CD8-positive, alpha-beta memory T cell (primary cell): ENCODE results near the gene GJA3. TPM values are rescaled to one million over a fixed set of nuclear protein-coding genes. Genes with fewer than 3 reads are reported as not detected.
A peak's percentile ranks its signal among the peaks of the same experiment; 100 is the strongest.

ENCODE experiments used
- CTCF ChIA-PET: fragments of 350-600 bp; sonication (Branson Sonifier 250); formaldehyde crosslinking; loops from one replicate; lab custom pipeline; 2021; ENCODE audit warnings: antibody characterized with exemption; lab: Charles Lee
- POLR2A ChIA-PET: fragments of 350-600 bp; sonication (Branson Sonifier 250); formaldehyde crosslinking; loops from one replicate; lab custom pipeline; 2021; ENCODE audit warnings: antibody characterized with exemption; lab: Charles Lee
- DNase-seq, 5 donors: peaks; one replicate each; pipeline versions ENCODE4 v3.0.0 to v3.0.0-alpha.2; 2020 to 2022; ENCODE audit warnings: mixed read lengths in 1 of 5
- H3K27ac ChIP-seq: one replicate; pipeline ENCODE4 v1.7.0; 2013; ENCODE audit warnings: low read depth, mild to moderate bottlenecking, low read length, moderate library complexity
- H3K27me3 ChIP-seq: 2 replicates; pipeline ENCODE4 v1.7.0; 2013; ENCODE audit warnings: low read length, mild to moderate bottlenecking; ENCODE audit not compliant: insufficient read depth, poor library complexity, severe bottlenecking
- H3K36me3 ChIP-seq: 2 replicates; pipeline ENCODE4 v1.7.0; 2013; ENCODE audit warnings: mild to moderate bottlenecking, low read length, moderate library complexity; ENCODE audit not compliant: insufficient read depth
- H3K4me1 ChIP-seq: 2 replicates; pipeline ENCODE4 v1.7.0; 2013; ENCODE audit warnings: mild to moderate bottlenecking, low read length, moderate library complexity; ENCODE audit not compliant: insufficient read depth
- H3K4me3 ChIP-seq: 2 replicates; pipeline ENCODE4 v1.7.0; 2013; ENCODE audit warnings: mild to moderate bottlenecking, low read length
- H3K9me3 ChIP-seq: 2 replicates; pipeline ENCODE4 v1.7.0; 2013; ENCODE audit warnings: mild to moderate bottlenecking, low read length
- H3K27ac Mint-ChIP-seq, 8 donors: one replicate each; pipeline ENCODE4 v1.8.0; 2020 to 2021; ENCODE audit warnings: mixed read lengths in 8 of 8, mild to moderate bottlenecking in 6 of 8, inconsistent platforms in 3 of 8, moderate library complexity in 3 of 8
- H3K27me3 Mint-ChIP-seq, 2 donors: one replicate each; pipeline ENCODE4 v1.8.0; 2020 to 2021; ENCODE audit warnings: mixed read lengths in 2 of 2, mild to moderate bottlenecking in 1 of 2, moderate library complexity in 1 of 2
- H3K36me3 Mint-ChIP-seq, 3 donors: one replicate each; pipeline ENCODE4 v1.8.0; 2020 to 2021; ENCODE audit warnings: mixed read lengths in 3 of 3, inconsistent platforms in 1 of 3, mild to moderate bottlenecking in 1 of 3
- H3K4me1 Mint-ChIP-seq, 3 donors: one replicate each; pipeline ENCODE4 v1.8.0; 2020 to 2021; ENCODE audit warnings: mixed read lengths in 3 of 3, inconsistent platforms in 1 of 3, mild to moderate bottlenecking in 1 of 3
- H3K4me3 Mint-ChIP-seq, 7 donors: one replicate each; pipeline ENCODE4 v1.8.0; 2020 to 2021; ENCODE audit warnings: mixed read lengths in 7 of 7, mild to moderate bottlenecking in 6 of 7, moderate library complexity in 4 of 7, inconsistent platforms in 2 of 7
- H3K9me3 Mint-ChIP-seq, 5 donors: one replicate each; pipeline ENCODE4 v1.8.0; 2020 to 2022; ENCODE audit warnings: mixed read lengths in 5 of 5, mild to moderate bottlenecking in 3 of 5, moderate library complexity in 2 of 5, inconsistent platforms in 1 of 5
- polyA plus RNA-seq: library from polyadenylated mRNA; unstranded; fragments of 300-500 nt; fragmentation: Illumina TruSeq; gene quantifications from one replicate; pipeline ENCODE4 v1.2.3, GENCODE V29; 2021
- total RNA-seq, 2 experiments: library from RNA; stranded (reverse); gene quantifications; one replicate each; pipeline ENCODE4 v1.2.3, GENCODE V29; 2021

Gene GJA3
- total and polyA plus RNA-seq, 3 experiments from 2014 or later, result 0.09 to 1.0 (median 0.85) TPM

DNA sequence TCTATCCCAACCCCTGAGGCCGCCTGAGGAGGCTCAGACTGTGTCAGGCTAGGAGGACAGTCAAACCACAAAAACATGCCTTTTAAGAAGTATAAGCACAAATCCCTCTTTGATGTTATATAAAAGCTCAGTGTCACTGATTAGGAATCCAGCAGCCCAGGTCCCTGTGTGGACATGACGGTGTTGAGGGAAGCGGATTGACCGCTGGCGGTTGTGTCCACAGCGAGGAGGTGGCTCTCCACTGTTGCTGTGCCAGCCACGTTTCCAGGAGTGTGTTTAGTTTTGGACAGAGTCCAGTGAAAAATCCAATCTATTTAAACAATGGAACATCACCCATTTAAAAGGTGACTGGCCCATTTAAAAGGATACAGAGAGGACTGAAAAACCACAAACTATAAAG lies 7.5 kb upstream of the GJA3 start:
- Histone ChIP-seq H3K36me3 (no peaks in the 10 kb centered on the region), H3K4me1 (no peaks in the 10 kb centered on the region), H3K27ac (no peak overlapping the region), H3K4me3 (no peak overlapping the region), H3K9me3 (no peaks in the 10 kb centered on the region), H3K27me3 (no peaks in the 10 kb centered on the region)
- H3K27ac Mint-ChIP-seq, result no peak overlapping the region
- peaks cover 0 to 2% (median 2%) of the 10 kb centered on the region in 3 donors for H3K4me1 Mint-ChIP-seq
- peaks cover 39 to 78% of the 10 kb centered on the region in 2 donors for H3K27me3 Mint-ChIP-seq
- no peaks in the 10 kb centered on the region for H3K36me3 Mint-ChIP-seq
- ChIA-PET POLR2A (no interaction called here), CTCF (no interaction called here)
- DNase-seq, result no peak
- H3K4me3 Mint-ChIP-seq, result no peak overlapping the region
- H3K9me3 Mint-ChIP-seq, result no peaks in the 10 kb centered on the region

DNA sequence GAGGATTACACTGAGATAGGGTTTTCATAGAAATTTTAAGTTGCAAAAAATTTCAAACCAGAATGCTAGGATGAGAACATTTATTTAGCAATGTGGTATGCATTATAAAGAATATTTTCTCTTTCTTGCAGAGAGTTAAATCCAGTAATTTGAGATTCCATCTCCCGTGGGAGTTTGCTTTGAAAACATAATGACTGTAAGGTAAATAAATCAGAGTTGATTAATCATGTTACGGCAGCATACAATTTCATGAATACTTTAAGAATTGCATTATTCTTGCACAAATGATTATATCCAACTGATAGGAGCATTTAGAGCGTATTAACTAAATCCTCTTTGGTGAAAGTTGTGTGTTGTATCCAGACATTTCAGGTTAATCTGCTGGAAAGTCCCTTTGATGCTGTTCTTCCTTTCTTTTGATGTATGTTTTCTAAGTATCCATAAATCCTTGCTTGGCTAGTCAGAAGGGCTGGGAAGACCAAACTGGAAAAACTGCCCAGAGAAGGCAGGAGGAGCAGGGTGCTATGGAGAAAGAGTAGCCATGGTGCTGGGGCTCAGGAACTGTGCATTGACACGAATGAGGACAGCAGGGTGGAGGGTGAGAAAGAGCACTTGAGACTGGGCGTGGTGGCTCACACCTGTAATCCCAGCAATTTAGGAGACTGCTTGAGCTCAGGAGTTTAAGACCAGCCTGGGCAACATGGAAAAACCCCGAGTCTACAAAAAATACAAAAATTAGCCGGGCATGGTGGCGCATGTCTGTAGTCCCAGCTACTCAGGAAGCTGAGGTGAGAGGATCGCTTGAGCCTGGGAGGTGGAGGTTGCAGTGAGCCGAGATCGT lies 4.8 kb upstream of the GJA3 start:
- Histone ChIP-seq H3K4me3 (no peak overlapping the region), H3K36me3 (no peaks in the 10 kb centered on the region), H3K27ac (no peak overlapping the region), H3K4me1 (peaks cover 6% of the 10 kb centered on the region), H3K27me3 (peaks cover 10% of the 10 kb centered on the region), H3K9me3 (no peaks in the 10 kb centered on the region)
- no peak overlapping the region for H3K27ac Mint-ChIP-seq
- peak overlapping the region in 1 of 7 donors; percentile 14 for H3K4me3 Mint-ChIP-seq
- H3K27me3 Mint-ChIP-seq, result peaks cover 33 to 66% of the 10 kb centered on the region in 2 donors
- POLR2A ChIA-PET, result no interaction called here
- H3K9me3 Mint-ChIP-seq, result no peaks in the 10 kb centered on the region
- peaks cover 0 to 13% (median 10%) of the 10 kb centered on the region in 3 donors for H3K4me1 Mint-ChIP-seq
- no peak for DNase-seq
- CTCF ChIA-PET, result no interaction called here
- no peaks in the 10 kb centered on the region for H3K36me3 Mint-ChIP-seq

DNA sequence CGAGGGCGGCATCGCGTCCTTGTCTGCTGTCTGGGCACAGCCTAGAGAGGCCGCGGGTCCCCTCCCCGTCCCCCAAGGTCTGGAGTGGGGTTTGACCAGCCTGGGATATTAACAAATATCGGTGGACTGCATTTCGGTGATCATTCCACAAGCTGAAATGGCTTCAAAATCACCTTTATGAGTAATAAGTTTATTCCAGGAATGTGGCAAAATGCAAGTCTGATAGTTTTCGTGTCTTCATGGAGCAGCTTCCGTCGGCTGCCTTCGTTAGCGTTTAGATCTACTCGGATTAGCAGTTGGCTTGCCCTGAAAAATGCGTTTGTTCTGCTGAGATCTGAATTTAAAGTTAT lies 1.1 kb upstream of the GJA3 start:
- Mint-ChIP-seq H3K27me3 (peaks cover 26 to 58% of the 10 kb centered on the region in 2 donors), H3K4me3 (peak overlapping the region; percentile 66 to 89 (median 79)), H3K9me3 (no peaks in the 10 kb centered on the region), H3K4me1 (peaks cover 8 to 23% (median 19%) of the 10 kb centered on the region in 3 donors), H3K36me3 (peaks cover 0 to 2% (median 0%) of the 10 kb centered on the region in 3 donors), H3K27ac (peak overlapping the region in 2 of 8 donors; percentile 34 to 47)
- ChIA-PET CTCF (interaction anchor here (1.1 to 1.6 kb wide), 2 partner anchors 177 to 234 kb away, joined by 4 to 6 read pairs; no protein-coding TSS in a partner anchor), POLR2A (no interaction called here)
- Histone ChIP-seq H3K27me3 (peaks cover 20% of the 10 kb centered on the region), H3K36me3 (no peaks in the 10 kb centered on the region), H3K9me3 (no peaks in the 10 kb centered on the region), H3K27ac (no peak overlapping the region), H3K4me1 (peaks cover 6% of the 10 kb centered on the region), H3K4me3 (no peak overlapping the region)
- DNase-seq, result no peak

DNA sequence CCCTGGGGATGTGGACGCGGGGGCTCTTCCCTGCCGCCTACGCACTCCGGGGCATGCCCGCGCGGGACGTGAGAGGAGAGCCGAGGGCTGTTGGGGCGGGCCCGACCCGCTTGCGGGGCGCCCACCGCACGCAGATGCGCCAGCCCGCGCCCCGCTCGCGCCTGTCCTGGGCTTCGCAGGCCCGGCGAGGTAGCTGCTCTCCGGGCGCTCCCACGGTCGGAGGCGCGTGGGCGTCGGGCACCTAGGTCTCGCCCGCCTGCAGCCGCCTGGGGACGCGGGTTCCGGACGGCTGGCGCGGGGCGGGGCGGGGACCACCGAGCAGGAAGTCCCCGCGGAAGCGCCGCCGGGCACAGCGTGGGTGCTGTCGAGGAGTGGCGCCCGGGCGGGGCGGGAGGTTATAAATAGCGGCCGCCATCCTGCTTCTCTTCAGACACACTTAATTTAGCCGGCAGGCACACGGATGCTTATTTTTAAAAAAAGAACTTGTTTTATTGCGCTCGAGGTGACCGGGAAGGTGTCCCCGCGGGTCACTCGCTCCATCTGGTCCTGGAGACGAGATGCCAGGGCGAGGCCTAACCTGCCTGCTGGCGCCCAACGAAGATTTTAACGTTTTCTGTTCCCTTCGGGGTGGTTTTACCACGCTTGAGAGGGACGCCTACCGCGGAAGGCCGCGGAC lies 561 bp upstream of the GJA3 start:
- Mint-ChIP-seq H3K36me3 (peaks cover 0 to 2% (median 0%) of the 10 kb centered on the region in 3 donors), H3K27ac (peak overlapping the region in 2 of 8 donors; percentile 34 to 47), H3K27me3 (peaks cover 23 to 54% of the 10 kb centered on the region in 2 donors), H3K4me3 (peak overlapping the region; percentile 73 to 90 (median 82)), H3K4me1 (peaks cover 8 to 23% (median 19%) of the 10 kb centered on the region in 3 donors), H3K9me3 (no peaks in the 10 kb centered on the region)
- no peaks in the 10 kb centered on the region for H3K9me3 ChIP-seq
- no peak overlapping the region for H3K27ac ChIP-seq
- no peaks in the 10 kb centered on the region for H3K36me3 ChIP-seq
- no peak overlapping the region for H3K4me3 ChIP-seq
- peak; percentile 38 to 74 (median 58) for DNase-seq
- H3K27me3 ChIP-seq, result peaks cover 20% of the 10 kb centered on the region
- CTCF ChIA-PET, result interaction anchor here (1.1 to 2.4 kb wide), 3 partner anchors 34 to 234 kb away, joined by 4 to 15 read pairs (median 6); no protein-coding TSS in a partner anchor
- POLR2A ChIA-PET, result no interaction called here
- H3K4me1 ChIP-seq, result peaks cover 6% of the 10 kb centered on the region

DNA sequence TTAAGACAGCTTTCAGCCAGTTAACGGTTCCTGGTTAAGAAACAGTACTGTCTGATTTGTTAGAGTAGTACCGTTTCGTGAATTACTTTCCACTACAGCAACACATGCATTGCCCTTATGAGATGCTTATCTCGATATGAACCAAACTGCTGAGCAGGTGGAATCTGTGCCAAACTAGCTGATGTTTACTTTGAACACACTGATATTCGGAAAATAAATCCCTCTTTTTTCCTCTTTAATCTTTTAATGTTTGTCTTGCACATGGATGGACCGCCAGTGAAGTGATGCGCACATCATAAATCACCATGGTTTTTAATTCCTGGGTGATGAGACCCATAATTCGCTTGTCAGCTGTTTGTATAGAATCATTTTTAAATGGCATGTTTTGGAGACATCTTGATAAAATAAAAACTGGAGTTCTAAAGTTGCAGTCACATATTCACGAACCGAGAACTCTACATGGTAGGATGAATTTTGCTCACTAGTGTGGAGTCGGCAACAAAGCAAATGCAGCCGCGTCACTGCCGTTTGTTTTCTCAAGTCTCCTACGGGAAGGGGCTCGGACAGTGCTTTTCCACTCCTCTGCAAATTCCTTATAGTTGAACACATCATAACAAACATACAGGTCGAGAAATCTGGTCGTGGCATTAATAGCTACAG lies 1.1 kb downstream of the GJA3 start:
- DNase-seq, result peak in 1 of 5 donors; percentile 20
- Histone ChIP-seq H3K9me3 (no peaks in the 10 kb centered on the region), H3K4me3 (no peak overlapping the region), H3K36me3 (no peaks in the 10 kb centered on the region), H3K27ac (no peak overlapping the region), H3K27me3 (peaks cover 20% of the 10 kb centered on the region), H3K4me1 (peaks cover 6% of the 10 kb centered on the region)
- Mint-ChIP-seq H3K27ac (peak overlapping the region in 4 of 8 donors; percentile 4 to 50 (median 44)), H3K4me1 (peaks cover 8 to 23% (median 19%) of the 10 kb centered on the region in 3 donors), H3K9me3 (no peaks in the 10 kb centered on the region), H3K27me3 (peaks cover 17 to 39% of the 10 kb centered on the region in 2 donors), H3K4me3 (peak overlapping the region; percentile 81 to 90 (median 86)), H3K36me3 (peaks cover 0 to 2% (median 0%) of the 10 kb centered on the region in 3 donors)
- CTCF ChIA-PET, result interaction anchor here (0.7 to 2.4 kb wide), 3 partner anchors 33 to 69 kb away, joined by 3 to 15 read pairs (median 5); no protein-coding TSS in a partner anchor
- POLR2A ChIA-PET, result interaction anchor here (0.8 kb wide), 1 partner anchor 40 kb away, joined by 4 read pairs; no protein-coding TSS in a partner anchor

DNA sequence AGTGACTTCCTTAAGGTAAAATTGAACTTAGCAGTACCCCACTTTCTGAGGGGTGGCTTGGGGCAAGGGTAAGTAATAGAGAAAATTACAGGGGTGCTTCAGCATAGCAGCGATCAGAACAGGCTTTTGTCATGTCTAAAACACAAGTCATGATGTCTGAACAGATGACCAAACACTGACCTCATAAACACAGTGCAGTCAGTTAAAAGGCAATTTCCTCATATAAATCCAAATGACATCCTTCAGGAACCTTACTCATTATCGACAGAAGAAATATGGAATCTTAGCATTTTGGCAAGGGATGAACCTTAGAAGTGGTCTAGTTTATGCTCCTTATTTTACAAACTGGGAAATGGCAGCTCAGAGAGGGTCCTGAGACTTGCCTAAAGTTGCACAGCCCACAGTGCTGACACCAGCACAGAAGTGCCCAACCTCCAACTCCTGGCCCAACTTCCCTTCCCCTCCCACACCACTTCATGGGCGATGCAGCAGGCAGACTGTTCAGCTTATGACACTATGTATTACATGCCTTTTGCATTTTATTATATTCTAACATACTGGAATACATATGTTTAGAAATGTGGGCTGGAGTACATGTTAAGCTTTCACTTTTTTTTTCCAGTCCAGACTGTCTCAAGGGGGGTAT lies 3.6 kb downstream of the GJA3 start:
- H3K27ac Mint-ChIP-seq, result peak overlapping the region in 2 of 8 donors; percentile 1 to 54
- peaks cover 0 to 2% (median 0%) of the 10 kb centered on the region in 3 donors for H3K36me3 Mint-ChIP-seq
- ChIA-PET POLR2A (interaction anchor here (0.5 kb wide), 1 partner anchor 138 kb away, joined by 5 read pairs; no protein-coding TSS in a partner anchor), CTCF (no interaction called here)
- H3K9me3 ChIP-seq, result no peaks in the 10 kb centered on the region
- no peaks in the 10 kb centered on the region for H3K36me3 ChIP-seq
- no peaks in the 10 kb centered on the region for H3K9me3 Mint-ChIP-seq
- peaks cover 6% of the 10 kb centered on the region for H3K4me1 ChIP-seq
- no peak for DNase-seq
- H3K27ac ChIP-seq, result no peak overlapping the region
- H3K4me3 Mint-ChIP-seq, result peak overlapping the region in 1 of 7 donors; percentile 44
- H3K4me1 Mint-ChIP-seq, result peaks cover 8 to 18% (median 15%) of the 10 kb centered on the region in 3 donors
- H3K27me3 ChIP-seq, result peaks cover 17% of the 10 kb centered on the region
- peaks cover 11 to 34% of the 10 kb centered on the region in 2 donors for H3K27me3 Mint-ChIP-seq
- H3K4me3 ChIP-seq, result no peak overlapping the region

DNA sequence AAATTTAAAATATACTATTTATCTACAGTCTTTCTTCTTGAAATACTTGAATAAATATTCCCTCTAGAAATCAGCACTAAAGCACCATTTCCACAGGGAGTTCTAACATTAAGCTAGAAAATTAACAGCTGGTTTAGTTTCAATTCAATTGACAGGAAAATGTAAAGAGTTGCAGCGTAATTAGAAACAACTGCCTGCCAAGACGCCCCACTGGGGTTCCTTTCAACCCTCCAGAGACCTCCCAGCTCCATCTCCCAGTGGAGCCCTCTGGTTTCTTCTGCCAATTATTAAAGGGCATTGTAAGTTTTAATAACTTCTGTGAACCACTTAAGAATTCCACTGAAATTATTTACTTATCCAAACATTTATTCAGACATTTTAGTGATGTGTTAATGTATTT lies 4.2 kb downstream of the GJA3 start:
- Histone ChIP-seq H3K27ac (no peak overlapping the region), H3K4me3 (no peak overlapping the region), H3K36me3 (no peaks in the 10 kb centered on the region), H3K9me3 (no peaks in the 10 kb centered on the region), H3K4me1 (peaks cover 3% of the 10 kb centered on the region), H3K27me3 (peaks cover 11% of the 10 kb centered on the region)
- Mint-ChIP-seq H3K4me1 (peaks cover 8 to 12% (median 10%) of the 10 kb centered on the region in 3 donors), H3K4me3 (no peak overlapping the region), H3K27ac (no peak overlapping the region), H3K9me3 (no peaks in the 10 kb centered on the region), H3K27me3 (peaks cover 11 to 33% of the 10 kb centered on the region in 2 donors), H3K36me3 (peaks cover 0 to 2% (median 0%) of the 10 kb centered on the region in 3 donors)
- DNase-seq, result no peak
- CTCF ChIA-PET, result no interaction called here
- POLR2A ChIA-PET, result interaction anchor here (0.5 kb wide), 1 partner anchor 138 kb away, joined by 5 read pairs; no protein-coding TSS in a partner anchor
